SU-DHL-6 (cell line): ENCODE measurements around the gene IL20.

ENCODE experiments used
- H2AFZ ChIP-seq: fragments of 200-600 bp; sonication (generic); 2 replicates; pipeline ENCODE4 v1.6.1; 2014; ENCODE audit warnings: low read depth, mild to moderate bottlenecking, moderate library complexity, mixed read lengths, antibody characterized with exemption, low read length; ENCODE audit not compliant: severe bottlenecking
- H3F3A ChIP-seq: fragments of 200-600 bp; shearing (Covaris generic); 2 replicates; pipeline ENCODE4 v1.6.0; 2016; ENCODE audit warnings: antibody characterized with exemption, mild to moderate bottlenecking; ENCODE audit not compliant: insufficient read depth
- H3K27ac ChIP-seq: fragments of 200-600 bp; sonication (generic); 2 replicates; pipeline ENCODE4 v1.5.1; 2016; ENCODE audit warnings: low read depth, mild to moderate bottlenecking, low read length, moderate library complexity, mixed read lengths
- H3K27me3 ChIP-seq: fragments of 200-600 bp; sonication (generic), shearing (Covaris generic); 2 replicates; pipeline ENCODE4 v1.6.0; 2014; ENCODE audit warnings: mild to moderate bottlenecking, low read length
- H3K36me3 ChIP-seq: fragments of 200-600 bp; sonication (generic); 2 replicates; pipeline ENCODE4 v1.6.1; 2014; ENCODE audit warnings: mild to moderate bottlenecking, low read length, mixed read lengths
- H3K4me2 ChIP-seq: fragments of 300-600, 200-600 bp; shearing (Covaris generic), sonication (generic); 2 replicates; pipeline ENCODE4 v1.6.0; 2014; ENCODE audit warnings: low read length, low read depth, mild to moderate bottlenecking; ENCODE audit not compliant: poor library complexity, severe bottlenecking
- H3K4me3 ChIP-seq: fragments of 200-600 bp; sonication (generic); 2 replicates; pipeline ENCODE4 v1.5.1; 2014; ENCODE audit warnings: antibody characterized with exemption, low read length, mild to moderate bottlenecking, mixed read lengths; ENCODE audit not compliant: insufficient read depth, poor library complexity, severe bottlenecking
- H3K79me2 ChIP-seq: fragments of 200-600 bp; sonication (generic); 2 replicates; pipeline ENCODE4 v1.6.1; 2014; ENCODE audit warnings: mild to moderate bottlenecking, low read length, moderate library complexity; ENCODE audit not compliant: insufficient read depth
- H3K9ac ChIP-seq: fragments of 200-600 bp; sonication (generic); 2 replicates; pipeline ENCODE4 v1.7.0; 2014; ENCODE audit warnings: mild to moderate bottlenecking, low read length
- H3K9me2 ChIP-seq: fragments of 200-600 bp; sonication (generic); replicated peaks from 2 replicates; pipeline ENCODE4 v1.6.1; 2014; ENCODE audit warnings: low read length; ENCODE audit not compliant: insufficient read depth
- H3K9me3 ChIP-seq: fragments of 200-600 bp; sonication (generic); 2 replicates; pipeline ENCODE4 v1.6.1; 2014; ENCODE audit warnings: low read length, mixed read lengths; ENCODE audit not compliant: insufficient read depth
- H4K20me1 ChIP-seq: fragments of 200-600 bp; sonication (generic); 2 replicates; pipeline ENCODE4 v1.6.1; 2014; ENCODE audit warnings: low read depth, mild to moderate bottlenecking, antibody characterized with exemption, low read length, moderate library complexity, mixed read lengths
- CTCF ChIP-seq: fragments of 200-600 bp; sonication (generic); IDR thresholded peaks from one replicate; pipeline ENCODE4 v1.5.1; 2017; ENCODE audit warnings: antibody characterized with exemption, mild to moderate bottlenecking, low read length, moderate library complexity; ENCODE audit not compliant: insufficient read depth, poor library complexity, severe bottlenecking
- EZH2phosphoT487 ChIP-seq: fragments of 200-600 bp; sonication (generic), shearing (Covaris generic); conservative IDR thresholded peaks from 2 replicates; pipeline ENCODE4 v1.6.1; 2018; ENCODE audit warnings: mild to moderate bottlenecking, antibody characterized with exemption, low read length, moderate library complexity, mixed read lengths

The IL20 gene

GRCh38 chr1:206895325-206895724 lies 29.9 kb downstream of the IL20 start:
- no peaks in the 10 kb centered on the region for H3K9me3 ChIP-seq
- H3K27me3 ChIP-seq, result no peaks in the 10 kb centered on the region
- H2AFZ ChIP-seq, result no peak overlapping the region
- H3K79me2 ChIP-seq, result no peaks in the 10 kb centered on the region
- no peak overlapping the region for H3K4me3 ChIP-seq
- no peaks in the 10 kb centered on the region for H4K20me1 ChIP-seq
- H3K9ac ChIP-seq, result no peak overlapping the region
- TF ChIP-seq CTCF (no peak), EZH2phosphoT487 (no peak)
- no peaks in the 10 kb centered on the region for H3K36me3 ChIP-seq
- no peaks in the 10 kb centered on the region for H3F3A ChIP-seq
- no peaks in the 10 kb centered on the region for H3K9me2 ChIP-seq
- no peak overlapping the region for H3K27ac ChIP-seq
- H3K4me2 ChIP-seq, result no peak overlapping the region

DNA sequence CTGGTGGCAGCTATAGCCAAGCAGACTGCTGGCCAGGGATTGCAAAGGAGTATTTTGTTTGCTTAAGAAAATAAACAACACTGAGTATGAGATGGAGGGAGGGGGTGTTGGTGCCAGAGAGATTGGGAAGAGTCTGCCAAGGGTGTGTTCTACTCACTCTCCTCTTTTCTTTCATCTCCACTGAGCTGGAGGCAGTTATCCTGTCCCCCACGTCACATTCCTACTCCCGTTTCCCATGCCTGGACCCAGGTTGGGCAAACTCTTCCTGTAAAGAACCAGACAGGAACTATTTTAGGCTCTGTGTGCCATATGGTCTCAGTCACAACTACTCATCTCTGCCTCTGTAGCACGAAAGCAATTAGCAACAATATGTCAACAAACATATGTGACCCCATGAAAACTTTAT lies 30.4 kb downstream of the IL20 start:
- Histone ChIP-seq H3K79me2 (no peaks in the 10 kb centered on the region), H4K20me1 (no peaks in the 10 kb centered on the region)
- TF ChIP-seq CTCF, result no peak
- TF ChIP-seq EZH2phosphoT487, result no peak

DNA sequence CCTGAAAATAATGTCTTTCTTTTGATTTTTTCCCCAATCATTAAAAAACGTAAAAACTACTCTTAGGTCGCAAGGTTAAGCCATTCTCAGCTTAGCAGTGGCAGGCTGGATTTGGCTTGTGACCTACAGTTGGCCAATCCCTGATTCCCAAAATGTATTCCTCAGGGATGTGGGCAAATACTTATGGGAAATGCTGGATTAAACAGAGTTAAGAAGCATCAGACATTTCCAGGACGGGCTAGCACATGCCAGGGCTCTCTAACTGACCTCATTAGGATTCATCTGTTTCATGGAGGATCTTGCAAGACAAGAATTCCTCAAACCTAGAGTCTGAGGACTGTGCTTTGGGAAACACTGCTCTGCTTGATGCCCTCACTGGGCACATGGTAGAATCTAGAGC lies 30.8 kb downstream of the IL20 start:
- TF ChIP-seq CTCF, result no peak
- TF ChIP-seq EZH2phosphoT487, result no peak
- no peaks in the 10 kb centered on the region for H3F3A ChIP-seq
- no peaks in the 10 kb centered on the region for H3K9me2 ChIP-seq
- no peaks in the 10 kb centered on the region for H3K27me3 ChIP-seq
- no peak overlapping the region for H3K4me2 ChIP-seq
- H4K20me1 ChIP-seq, result no peaks in the 10 kb centered on the region
- no peaks in the 10 kb centered on the region for H3K79me2 ChIP-seq
- no peak overlapping the region for H3K27ac ChIP-seq
- H2AFZ ChIP-seq, result no peak overlapping the region
- H3K36me3 ChIP-seq, result no peaks in the 10 kb centered on the region
- no peak overlapping the region for H3K4me3 ChIP-seq
- H3K9me3 ChIP-seq, result no peaks in the 10 kb centered on the region
- H3K9ac ChIP-seq, result no peak overlapping the region

More for the DNA sequence above, 30.4 kb downstream of the IL20 start:
- H3K4me3 ChIP-seq, result no peak overlapping the region
- no peaks in the 10 kb centered on the region for H3K36me3 ChIP-seq
- no peaks in the 10 kb centered on the region for H3F3A ChIP-seq
- H3K27me3 ChIP-seq, result no peaks in the 10 kb centered on the region
- H3K4me2 ChIP-seq, result no peak overlapping the region
- H3K9ac ChIP-seq, result no peak overlapping the region
- H3K27ac ChIP-seq, result no peak overlapping the region
- no peaks in the 10 kb centered on the region for H3K9me3 ChIP-seq
- no peak overlapping the region for H2AFZ ChIP-seq
- no peaks in the 10 kb centered on the region for H3K9me2 ChIP-seq

DNA sequence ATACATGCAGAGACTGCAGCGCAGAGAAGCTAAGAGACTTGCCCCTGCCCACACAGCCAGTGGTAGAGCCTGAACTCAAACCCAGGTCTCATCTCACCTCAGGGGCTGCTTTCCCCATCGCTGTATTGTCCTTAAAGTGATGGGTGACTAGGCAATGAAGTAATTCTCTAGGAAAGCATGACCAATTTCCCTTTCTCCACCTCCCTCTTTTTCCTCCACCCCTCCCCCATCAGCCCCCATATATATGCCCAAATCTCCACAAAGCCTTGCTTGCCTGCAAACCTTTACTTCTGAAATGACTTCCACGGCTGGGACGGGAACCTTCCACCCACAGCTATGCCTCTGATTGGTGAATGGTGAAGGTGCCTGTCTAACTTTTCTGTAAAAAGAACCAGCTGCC lies 31.8 kb downstream of the IL20 start, which contains the start of gene IL24:
Gene IL24 (plus strand): TSS at position 269 of the 400 bp plus-strand sequence. CDS start 390 bp downstream, outside the sequence.
- no peaks in the 10 kb centered on the region for H3K9me2 ChIP-seq
- no peak for TF ChIP-seq CTCF
- no peak for TF ChIP-seq EZH2phosphoT487
- no peaks in the 10 kb centered on the region for H3K36me3 ChIP-seq
- H2AFZ ChIP-seq, result no peak within 1 kb of the TSS
- H3K27me3 ChIP-seq, result no peaks in the 10 kb centered on the region
- H3K4me2 ChIP-seq, result no peak within 1 kb of the TSS
- no peaks in the 10 kb centered on the region for H4K20me1 ChIP-seq
- no peaks in the 10 kb centered on the region for H3K9me3 ChIP-seq
- H3K27ac ChIP-seq, result no peak within 1 kb of the TSS
- no peak within 1 kb of the TSS for H3K4me3 ChIP-seq
- H3K9ac ChIP-seq, result no peak within 1 kb of the TSS
- H3K79me2 ChIP-seq, result no peaks in the 10 kb centered on the region
- no peaks in the 10 kb centered on the region for H3F3A ChIP-seq
